Smooth muscle cell of the brain vasculature (primary cell): ENCODE data around the gene PDE4B.
"Not testable (repeated sequence)": the region's sequence is repeated elsewhere in the genome, so short reads cannot be mapped to it uniquely, and the experiment has no call there.

Source experiments
- DNase-seq: peaks from one replicate; pipeline ENCODE4 v3.0.0-alpha.2; 2012; ENCODE audit warnings: low read depth, low spot score

PDE4B gene

DNA sequence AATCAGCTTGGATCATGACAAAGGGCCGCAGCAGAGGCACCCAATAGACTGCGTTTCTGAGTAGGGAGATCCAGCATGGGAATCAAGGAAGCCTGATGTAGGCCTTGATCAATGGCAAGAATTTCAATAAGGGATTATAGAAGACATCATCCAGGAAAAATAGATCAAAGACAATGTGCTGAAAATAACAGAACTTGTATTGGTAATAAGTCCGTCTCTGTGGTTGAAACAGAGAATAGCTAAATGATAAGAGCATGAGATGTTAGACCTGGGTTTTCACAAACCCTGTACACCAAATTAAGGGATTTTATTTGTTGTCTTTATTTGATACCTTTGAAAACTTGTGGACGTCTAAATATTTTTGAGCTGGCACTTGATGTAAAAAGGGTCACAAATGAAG, 513.2 kb downstream of the PDE4B start:
- no peak for DNase-seq

DNA sequence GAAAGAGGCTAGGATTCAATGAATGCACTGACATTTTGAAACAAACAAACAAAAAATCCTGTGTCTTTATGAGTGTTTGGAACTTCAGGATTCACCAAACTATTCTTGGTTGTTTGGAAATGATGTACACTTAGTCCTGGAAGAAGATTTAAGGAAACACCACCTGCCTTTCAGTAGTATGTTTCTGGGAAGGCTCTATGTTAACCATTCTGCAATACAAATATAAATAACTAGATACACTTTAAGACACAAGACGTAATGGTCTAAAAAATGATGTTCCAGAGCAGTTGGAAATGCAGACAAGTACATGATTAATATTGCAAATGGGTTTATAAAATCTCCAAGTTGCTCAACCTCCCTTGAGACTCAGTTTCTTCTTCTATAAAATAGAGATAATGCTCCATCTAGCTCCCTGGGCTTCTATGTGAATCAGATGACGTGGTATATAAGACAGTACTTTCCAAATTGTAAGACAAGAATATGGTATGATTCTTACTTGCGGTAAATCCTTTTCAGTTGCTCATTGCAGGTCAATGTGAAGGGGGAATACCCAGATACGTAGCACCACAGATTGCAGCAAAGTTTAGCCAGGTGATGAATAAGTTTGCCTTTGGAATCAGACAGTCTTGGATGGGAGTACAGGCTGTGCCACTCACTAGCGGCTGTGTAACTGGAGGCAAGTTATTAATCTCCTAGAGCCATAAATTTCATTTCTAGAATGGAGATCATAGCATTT, 516.5 kb downstream of the PDE4B start:
- no peak for DNase-seq

DNA sequence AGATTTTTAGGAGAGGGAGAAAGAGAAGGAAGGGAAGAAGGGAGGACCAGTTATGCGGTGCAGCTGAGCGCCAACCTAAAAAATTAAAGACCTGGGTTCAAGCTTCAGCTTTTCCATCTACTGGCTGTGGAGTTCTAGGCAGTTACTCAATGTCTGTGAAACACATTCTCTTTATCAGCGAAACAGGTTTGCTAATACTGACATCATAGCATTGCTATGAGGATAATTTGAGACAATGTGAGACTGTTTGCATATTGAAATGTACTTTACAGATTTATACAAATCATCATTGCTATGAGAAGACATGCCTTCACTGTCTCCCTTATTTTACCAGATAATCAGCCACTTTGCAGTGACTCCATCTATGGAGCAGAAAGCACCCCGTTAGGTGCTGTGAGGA, 518.4 kb downstream of the PDE4B start:
- no peak for DNase-seq

DNA sequence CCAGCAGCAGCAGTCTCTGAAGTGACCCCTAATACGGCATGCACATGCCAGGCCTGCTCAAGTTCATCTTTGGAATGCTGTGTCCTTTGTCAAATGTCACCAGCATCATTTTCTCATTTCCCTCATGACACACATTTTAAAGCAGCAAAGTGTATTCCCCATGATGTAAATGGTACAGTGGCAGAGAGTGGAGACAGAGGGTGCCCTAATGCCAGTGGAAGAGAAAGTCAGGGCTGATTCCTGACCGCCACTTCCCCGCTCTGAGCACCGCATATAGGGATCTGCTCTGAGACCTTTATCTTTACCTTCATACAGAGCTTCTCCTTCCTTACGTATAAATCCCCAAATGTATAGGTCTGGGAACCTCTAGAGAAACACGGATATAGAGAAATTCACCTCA, 518.9 kb downstream of the PDE4B start:
- DNase-seq = no peak

DNA sequence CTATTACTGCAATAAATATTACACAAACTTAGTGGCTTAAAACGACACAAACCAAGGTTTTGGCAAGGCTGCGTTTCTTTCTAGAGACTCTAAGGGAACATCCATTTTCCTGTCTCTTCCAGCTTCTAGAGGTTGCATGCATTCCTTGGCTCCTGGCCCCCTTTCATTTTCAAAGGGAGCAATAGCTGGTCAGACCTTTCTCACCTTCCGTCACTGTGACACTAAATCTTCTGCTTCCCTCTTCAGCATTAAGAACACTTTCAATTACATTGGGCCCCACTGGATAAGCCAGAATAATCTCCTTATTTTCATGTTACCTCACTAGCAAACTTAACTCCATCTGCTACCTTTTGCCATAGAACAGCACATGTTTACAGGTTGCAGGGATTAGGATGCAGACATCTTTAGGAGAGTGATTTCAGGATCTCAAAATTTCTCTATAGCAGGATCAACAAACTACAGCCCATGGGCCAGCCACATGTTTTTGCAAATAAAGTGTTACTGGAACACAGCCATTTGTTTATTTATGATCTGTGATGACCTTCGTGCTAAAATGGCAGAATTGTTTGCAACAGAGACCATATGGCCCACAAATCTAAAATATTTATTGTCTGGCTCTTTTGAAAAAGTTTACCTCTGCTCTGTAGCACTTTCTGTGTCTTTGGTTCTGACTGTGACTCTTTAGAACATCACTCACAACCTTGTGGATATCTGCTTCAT, 519.7 kb downstream of the PDE4B start:
- no peak for DNase-seq

DNA sequence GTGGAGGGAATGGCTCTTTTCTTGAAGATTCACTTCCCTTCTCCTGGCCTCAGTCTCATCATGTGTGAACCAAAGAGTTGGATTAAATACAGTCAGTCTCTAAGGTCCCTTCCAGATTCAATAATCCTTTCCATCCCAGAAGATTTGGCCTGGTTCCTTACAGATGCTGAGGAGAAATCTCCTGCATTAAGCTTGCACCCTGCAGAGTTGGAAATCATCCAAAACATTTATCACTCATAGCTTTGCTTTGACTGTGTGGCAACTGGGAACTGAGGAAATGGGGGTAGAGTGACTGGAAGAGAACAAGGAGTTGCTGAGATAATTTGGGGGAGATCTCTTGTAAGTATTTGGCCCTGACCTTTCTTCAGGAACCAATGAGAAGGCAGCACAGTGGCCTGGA, 520.7 kb downstream of the PDE4B start:
- no peak for DNase-seq

DNA sequence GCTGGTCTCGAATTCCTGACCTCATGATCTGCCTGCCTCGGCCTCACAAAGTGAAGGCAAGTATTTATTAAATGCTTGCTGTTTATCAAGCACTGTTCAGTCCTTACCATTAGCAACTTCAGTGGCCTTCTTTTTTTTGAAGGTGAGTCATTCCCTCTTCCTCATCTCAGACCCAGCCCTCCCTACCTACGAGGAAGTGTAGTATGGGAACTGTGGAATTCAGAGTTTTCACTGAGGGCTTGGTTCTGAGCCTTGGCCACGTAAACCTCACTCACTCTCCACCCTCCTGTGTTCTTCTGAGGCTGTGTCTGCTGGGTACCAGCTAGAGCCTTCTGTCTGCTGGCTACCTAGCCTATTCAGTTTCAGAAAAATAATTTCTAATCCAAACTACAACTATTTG, 523.0 kb downstream of the PDE4B start:
- DNase-seq = no peak

DNA sequence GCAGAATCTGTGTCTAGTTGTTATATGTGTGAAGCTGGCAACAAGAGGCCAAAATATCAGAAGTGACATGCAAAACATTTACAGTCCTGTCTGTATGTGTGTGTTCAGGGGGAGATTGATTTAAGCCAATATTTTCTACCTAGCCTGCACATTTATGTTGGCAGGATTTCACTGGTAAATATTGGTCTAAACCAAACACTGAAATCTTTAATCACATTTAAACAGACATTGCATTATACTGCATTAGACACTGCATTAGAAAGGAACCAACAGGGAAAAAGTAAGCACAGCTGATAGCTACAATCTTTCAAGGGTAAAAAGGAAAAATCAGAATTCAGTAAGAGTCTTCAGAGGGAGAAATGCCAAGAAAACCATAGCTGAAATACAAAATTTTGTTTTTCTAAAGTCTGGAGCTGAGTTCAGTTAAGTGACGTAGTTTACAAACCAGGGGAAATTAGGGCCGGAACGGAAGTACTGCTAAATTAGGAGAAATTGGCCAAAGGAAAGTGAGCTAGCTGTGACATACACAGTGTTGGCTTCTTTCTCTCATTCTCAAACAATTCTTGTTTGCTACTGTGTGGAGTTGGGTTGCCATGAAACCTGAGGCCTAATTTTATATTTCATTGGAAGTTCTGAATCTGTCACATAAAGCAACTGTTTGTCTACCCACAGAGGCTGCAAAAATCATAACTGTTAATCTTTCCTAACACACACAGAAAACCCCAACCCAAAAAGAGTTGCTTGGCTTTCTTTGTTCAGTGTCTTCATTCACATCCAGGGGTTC, 524.0 kb downstream of the PDE4B start:
- no peak for DNase-seq

DNA sequence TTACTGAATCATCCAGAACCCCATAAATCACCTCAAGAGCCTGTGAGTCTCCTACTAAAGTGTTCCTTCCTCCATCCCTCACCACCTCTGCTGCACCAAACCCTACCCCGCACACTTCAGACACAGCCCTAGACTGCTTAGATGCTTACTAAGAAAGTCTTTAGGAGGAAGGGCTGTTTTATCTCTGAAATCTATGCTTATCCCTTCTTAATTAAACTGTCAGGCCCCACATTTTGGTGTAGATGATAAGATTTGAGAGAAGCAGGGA, 524.5 kb downstream of the PDE4B start:
- no peak for DNase-seq

DNA sequence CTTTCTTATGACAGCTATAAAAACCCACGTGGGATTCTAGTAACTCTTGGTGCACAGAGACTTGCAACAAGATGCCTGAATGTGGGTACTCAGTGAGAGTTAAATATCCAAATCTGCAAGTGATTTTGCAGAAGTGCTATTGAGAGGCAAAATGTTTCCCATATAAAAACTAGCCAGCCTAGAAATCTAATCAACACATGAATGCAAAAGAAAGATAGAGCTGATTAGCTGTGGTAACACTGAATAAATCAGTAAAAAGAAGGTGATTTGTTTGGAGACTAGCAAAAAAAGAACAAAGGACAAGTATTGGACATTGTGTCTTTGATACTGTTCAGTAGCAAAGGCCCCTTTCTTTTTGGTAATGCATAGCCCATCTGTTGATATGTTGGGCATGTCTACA, 527.5 kb downstream of the PDE4B start:
- no peak for DNase-seq

DNA sequence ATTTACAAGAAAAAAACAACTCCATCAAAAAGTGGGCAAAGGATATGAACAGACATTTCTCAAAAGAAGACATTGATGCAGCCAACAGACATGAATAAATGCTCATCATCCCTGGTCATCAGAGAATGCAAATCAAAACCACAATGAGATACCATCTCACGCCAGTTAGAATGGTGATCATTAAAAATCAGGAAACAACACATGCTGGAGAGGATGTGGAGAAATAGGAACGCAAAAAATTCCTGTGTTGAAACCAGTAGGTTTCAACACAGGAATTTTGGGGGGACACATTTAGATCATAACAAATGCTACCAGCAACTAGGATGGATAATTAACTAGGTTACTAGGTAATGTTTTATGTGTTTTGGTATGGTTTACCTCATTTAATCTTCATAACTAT, 529.8 kb downstream of the PDE4B start:
- not testable (repeated sequence) for DNase-seq

DNA sequence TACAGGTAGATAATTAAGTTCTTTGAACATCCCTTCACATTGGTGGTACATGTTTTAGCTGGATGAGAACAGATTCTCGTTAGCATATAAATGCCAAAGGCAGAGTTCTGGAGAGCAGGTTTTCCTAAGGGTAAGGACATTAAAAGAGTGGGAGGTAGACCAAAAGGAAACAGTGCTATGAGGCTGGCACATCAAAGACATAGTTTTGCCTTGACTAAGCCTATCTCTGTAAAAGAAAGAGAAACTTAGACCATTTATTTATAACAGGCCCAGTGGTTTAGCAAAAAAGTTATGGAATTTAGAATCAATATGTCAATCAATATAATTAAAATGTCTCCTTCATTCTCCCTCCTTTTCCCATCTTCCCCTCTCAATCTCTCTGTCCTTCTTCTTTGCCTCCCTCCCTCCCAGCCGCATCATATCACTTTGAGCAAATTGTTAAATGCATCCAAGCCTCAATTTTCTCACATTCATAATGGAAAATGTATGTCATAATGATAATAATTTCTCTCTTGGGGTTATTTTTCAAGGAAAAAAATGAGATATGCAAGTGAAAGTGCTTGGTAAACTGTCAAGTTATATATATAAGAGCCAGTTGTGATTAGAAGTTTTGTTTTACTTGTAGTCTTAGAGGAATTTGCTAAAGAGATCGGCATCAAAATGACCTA, 531.4 kb downstream of the PDE4B start:
- no peak for DNase-seq

DNA sequence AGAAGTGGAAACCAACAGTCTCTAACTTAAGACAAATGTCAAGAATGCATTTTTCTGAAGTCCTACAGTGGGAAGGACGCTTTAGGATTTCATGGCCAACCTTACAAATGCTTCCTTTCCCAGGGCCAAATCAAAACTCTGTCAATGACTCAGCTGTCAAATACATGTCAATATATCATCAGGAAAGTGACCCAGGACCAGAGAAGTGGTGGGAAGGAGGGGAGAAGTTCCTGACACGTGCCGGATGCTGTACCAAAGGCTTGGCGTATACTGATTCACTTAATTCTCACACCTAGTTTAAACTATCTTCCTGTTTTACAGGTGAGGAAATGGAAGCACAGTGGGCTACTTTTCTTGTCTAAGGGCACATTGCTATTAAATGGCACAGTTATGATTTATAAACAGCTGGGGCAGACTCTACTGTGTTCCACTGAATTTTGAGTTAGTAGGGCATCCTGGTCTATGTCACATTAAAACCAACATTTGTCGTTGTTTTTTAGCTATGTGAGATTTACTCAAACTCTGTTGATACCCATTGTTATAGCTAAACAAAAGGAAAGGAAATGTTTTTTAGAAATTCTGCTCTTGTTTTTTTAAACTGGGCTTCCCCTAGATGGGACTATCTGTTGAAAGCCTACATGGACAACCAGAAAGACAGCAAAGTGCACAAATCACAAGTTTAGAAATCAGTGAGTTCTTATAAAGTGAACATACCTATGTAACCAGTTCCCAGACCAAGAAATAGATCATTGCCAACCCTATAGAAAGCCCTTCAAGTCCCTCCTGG, 533.1 kb downstream of the PDE4B start:
- DNase-seq = no peak

DNA sequence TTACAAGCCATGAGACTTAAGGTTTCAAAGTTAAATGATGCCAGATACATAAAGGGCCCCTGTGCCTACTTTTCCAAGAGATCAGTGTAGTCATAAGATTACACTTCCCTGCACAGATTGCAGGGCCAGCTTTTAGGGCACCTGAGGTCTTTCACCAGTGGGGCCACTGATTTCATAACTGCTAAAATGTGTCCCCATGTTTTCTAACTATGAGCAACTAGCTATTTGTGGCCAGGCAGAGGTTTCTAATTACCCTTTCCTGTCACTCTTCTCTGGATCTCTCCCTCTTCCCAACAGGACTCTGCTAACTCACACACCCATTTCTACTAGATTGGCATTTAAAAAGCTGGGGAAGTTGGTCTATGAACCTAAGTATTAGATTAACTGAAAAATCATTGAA, 534.2 kb downstream of the PDE4B start:
- DNase-seq = no peak

DNA sequence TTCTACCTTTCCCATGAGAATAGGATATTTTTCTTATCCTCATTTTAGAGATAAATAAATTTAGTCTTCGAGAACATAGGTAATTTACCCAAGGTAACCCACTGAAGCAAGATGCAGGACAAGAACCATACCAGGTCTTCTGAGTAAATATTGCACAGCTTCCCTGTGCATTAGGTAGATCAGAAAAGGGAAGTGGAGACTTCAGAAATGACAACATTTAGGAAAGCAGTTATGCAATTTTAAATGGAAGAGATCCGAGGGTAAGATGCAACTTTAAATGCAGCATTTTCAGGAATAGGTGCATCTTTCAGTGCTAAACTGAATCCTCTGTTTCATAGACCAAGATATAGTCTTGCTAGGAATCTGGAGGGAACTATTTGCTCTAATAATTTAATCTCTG, 534.9 kb downstream of the PDE4B start:
- DNase-seq = no peak

DNA sequence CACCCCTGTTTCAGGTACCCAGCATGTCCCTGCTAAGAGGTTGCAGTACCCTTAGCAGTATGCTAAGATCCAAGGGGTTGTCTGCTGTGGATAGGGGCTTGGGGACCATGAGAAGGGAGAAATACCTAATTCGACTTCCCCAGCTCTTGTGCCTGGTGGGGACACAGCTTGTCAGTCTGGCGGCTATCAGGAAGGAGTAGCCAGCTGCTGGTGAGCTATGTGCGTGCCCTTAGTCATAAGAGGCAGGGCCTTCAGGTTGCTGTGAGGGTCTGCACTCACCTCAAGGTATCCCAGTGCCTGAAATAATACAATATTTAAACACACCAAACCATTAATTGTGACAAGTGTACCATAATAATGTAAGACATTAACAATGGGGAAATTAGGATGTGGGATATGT, 536.2 kb downstream of the PDE4B start:
- no peak for DNase-seq

DNA sequence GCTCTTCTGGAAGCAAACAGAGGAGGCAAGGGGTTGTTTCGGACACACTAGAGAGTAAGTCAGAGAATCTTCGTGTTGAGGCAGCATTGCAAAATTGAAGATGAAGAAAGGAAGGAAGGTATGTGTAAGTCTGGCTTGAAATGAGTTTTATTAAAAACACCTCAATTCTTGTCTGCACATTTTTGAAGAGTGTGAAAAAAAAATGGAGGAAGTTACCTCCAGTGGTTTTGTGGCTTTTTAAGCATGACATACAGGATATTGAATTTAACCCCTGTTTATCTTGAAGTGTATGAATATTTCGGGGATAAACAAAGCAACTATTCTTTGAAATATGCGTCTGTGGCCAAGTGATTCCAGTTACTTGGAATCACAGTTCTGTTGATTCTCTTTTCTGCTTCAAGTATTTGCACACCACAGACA, 538.0 kb downstream of the PDE4B start:
- DNase-seq = no peak

DNA sequence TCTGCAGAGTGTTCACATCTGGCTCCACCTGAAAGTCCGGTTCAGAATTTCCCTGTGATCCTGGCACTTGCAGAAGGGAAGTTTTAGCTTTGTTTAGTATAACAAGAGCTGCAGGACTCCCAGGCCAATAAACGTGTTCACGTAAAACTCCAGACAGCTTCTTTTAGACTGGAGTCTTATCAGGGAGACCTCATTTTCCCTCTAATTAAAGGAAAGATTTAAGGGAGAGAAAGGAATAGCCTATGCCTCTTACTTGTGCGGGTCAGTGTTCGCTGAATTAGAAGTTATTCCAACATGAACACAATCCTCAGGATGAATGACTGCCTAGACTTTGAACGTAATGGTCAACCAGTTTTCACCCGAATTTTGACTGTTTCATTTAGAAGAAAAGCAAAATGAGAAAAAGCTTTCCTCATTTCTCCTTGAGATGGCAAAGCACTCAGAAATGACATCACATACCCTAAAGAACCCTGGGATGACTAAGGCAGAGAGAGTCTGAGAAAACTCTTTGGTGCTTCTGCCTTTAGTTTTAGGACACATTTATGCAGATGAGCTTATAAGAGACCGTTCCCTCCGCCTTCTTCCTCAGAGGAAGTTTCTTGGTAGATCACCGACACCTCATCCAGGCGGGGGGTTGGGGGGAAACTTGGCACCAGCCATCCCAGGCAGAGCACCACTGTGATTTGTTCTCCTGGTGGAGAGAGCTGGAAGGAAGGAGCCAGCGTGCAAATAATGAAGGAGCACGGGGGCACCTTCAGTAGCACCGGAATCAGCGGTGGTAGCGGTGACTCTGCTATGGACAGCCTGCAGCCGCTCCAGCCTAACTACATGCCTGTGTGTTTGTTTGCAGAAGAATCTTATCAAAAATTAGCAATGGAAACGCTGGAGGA, 539.2 kb downstream of the PDE4B start:
- DNase-seq = peak; percentile 54

DNA sequence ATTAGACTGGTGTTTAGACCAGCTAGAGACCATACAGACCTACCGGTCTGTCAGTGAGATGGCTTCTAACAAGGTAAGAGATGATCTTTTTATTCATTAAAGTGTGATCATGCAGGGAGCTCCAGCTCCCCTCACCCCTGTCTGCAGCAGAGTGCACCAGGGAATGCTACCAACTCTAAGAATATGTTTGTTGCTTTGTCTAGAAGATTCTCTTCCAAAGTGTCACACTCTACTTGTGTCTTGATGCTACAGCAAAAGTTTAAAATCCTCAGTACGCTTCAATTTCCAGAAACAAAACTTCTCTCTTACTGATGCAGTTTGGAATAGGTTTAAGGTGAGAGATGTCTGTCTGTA, 539.8 kb downstream of the PDE4B start:
- DNase-seq = no peak

DNA sequence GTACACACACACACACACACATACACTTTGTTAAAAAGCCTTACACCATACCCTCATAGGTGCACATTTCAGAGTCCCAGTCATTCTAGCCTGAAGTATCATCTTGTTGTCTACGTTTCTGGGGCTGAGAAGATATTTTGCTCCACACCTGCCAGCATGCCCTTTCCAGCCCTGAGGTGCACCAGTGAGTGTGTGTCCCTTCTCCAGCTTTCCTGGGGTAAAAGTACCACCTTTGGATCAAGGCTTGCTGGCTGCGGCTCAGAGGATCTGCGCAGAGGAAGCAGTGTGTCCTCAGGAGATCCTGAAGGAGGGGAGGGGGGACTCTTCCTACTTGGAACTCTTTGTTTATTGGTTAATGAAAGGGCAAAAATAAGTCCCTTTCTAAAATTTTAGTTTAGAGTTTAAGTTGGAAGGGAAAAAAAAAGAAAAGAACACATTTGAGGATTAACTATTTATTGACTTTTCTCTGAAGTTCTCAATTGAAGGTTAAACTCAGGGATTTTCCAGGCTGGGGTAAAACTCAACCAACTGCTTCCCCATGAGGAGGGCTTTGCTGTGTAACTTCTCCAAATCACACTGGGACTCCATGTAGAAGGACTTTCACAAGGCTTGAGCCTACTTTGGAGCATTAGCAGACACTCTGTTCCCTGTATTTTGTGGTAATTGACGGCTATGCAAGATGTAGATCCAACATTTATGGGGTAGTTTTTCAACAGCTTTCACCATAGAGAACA, 540.9 kb downstream of the PDE4B start:
- DNase-seq = no peak
